Neural cell (in vitro differentiated cells): ENCODE measurements around the gene BTBD7. TPM values are rescaled to one million over a fixed set of nuclear protein-coding genes. Genes with fewer than 3 reads are reported as not detected.

ENCODE experiments used
- H2AFZ ChIP-seq: fragments of 200-600, 300-800 bp; sonication (generic), shearing (Covaris generic); 2 replicates; pipeline ENCODE4 v1.6.0; 2014; ENCODE audit warnings: low read depth, mild to moderate bottlenecking, antibody characterized with exemption, low read length, moderate library complexity
- H3F3A ChIP-seq: fragments of 200-600 bp; shearing (Covaris generic); 2 replicates; pipeline ENCODE4 v1.6.1; 2016; ENCODE audit warnings: mild to moderate bottlenecking, moderate library complexity, mixed read lengths, antibody characterized with exemption, low read length; ENCODE audit not compliant: insufficient read depth, poor library complexity, severe bottlenecking
- H3K27ac ChIP-seq: fragments of 200-600, 300-800 bp; sonication (generic), shearing (Covaris generic); 2 replicates; pipeline ENCODE4 v1.5.1; 2014; ENCODE audit warnings: mild to moderate bottlenecking, low read length, moderate library complexity
- H3K27me3 ChIP-seq: fragments of 300-800, 200-600 bp; sonication (generic), shearing (Covaris generic); 2 replicates; pipeline ENCODE4 v1.6.0; 2014; ENCODE audit warnings: mild to moderate bottlenecking, low read depth, low read length, moderate library complexity; ENCODE audit not compliant: insufficient read depth
- H3K36me3 ChIP-seq: fragments of 300-800, 200-600 bp; sonication (generic), shearing (Covaris generic); 2 replicates; pipeline ENCODE4 v1.5.1; 2014; ENCODE audit warnings: mild to moderate bottlenecking, antibody characterized with exemption, low read length, moderate library complexity; ENCODE audit not compliant: insufficient read depth
- H3K4me2 ChIP-seq: fragments of 300-800, 200-600 bp; sonication (generic), shearing (Covaris generic); 2 replicates; pipeline ENCODE4 v1.6.0; 2014; ENCODE audit warnings: mild to moderate bottlenecking, low read length
- H3K4me3 ChIP-seq: fragments of 300-800, 200-600 bp; sonication (generic), shearing (Covaris generic); 2 replicates; pipeline ENCODE4 v1.5.1; 2014; ENCODE audit warnings: mild to moderate bottlenecking, low read length, moderate library complexity
- H3K79me2 ChIP-seq: fragments of 200-600 bp; shearing (Covaris generic); replicated peaks from 2 replicates; pipeline ENCODE4 v1.6.0; 2014; ENCODE audit warnings: mild to moderate bottlenecking, low read length, moderate library complexity; ENCODE audit not compliant: insufficient read depth
- H3K9ac ChIP-seq: fragments of 300-800, 200-600 bp; sonication (generic), shearing (Covaris generic); 2 replicates; pipeline ENCODE4 v1.6.1; 2016; ENCODE audit warnings: mild to moderate bottlenecking, low read length, mixed read lengths
- H3K9me2 ChIP-seq: fragments of 200-600 bp; shearing (Covaris generic); 2 replicates; pipeline ENCODE4 v1.6.1; 2016; ENCODE audit warnings: mild to moderate bottlenecking, low read length, mixed read lengths; ENCODE audit not compliant: insufficient read depth
- H3K9me3 ChIP-seq: fragments of 200-600, 300-800 bp; sonication (generic), shearing (Covaris generic); 2 replicates; pipeline ENCODE4 v1.6.1; 2016; ENCODE audit warnings: mild to moderate bottlenecking, mixed run types, low read length, moderate library complexity, mixed read lengths
- H4K20me1 ChIP-seq: fragments of 200-600 bp; shearing (Covaris generic); 2 replicates; pipeline ENCODE4 v1.6.1; 2016; ENCODE audit warnings: mild to moderate bottlenecking, mixed run types; ENCODE audit not compliant: insufficient read depth
- EP300 ChIP-seq: fragments of 450-650 bp; conservative IDR thresholded peaks from 2 replicates; pipeline ENCODE4 v1.6.1; 2014; ENCODE audit warnings: antibody characterized with exemption, mild to moderate bottlenecking, moderate library complexity; ENCODE audit not compliant: poor library complexity, severe bottlenecking
- EZH2 ChIP-seq: fragments of 200-600, 300-800 bp; shearing (Covaris generic), sonication (generic); IDR thresholded peaks from 2 replicates; pipeline ENCODE4 v1.6.1; 2014; ENCODE audit warnings: antibody characterized with exemption, low read length, borderline replicate concordance, mild to moderate bottlenecking; ENCODE audit not compliant: insufficient read depth, poor library complexity, severe bottlenecking
- MXI1 ChIP-seq: fragments of 450-650 bp; conservative IDR thresholded peaks from 2 replicates; pipeline ENCODE4 v1.6.1; 2014; ENCODE audit warnings: antibody characterized with exemption, mild to moderate bottlenecking; ENCODE audit not compliant: poor library complexity, severe bottlenecking
- POLR2AphosphoS5 ChIP-seq: IDR thresholded peaks from 2 replicates; pipeline ENCODE4 v1.6.1; 2012
- RAD21 ChIP-seq: fragments of 450-650 bp; conservative IDR thresholded peaks from 2 replicates; pipeline ENCODE4 v1.6.1; 2014; ENCODE audit warnings: antibody characterized with exemption, mild to moderate bottlenecking, moderate library complexity
- SMC3 ChIP-seq: fragments of 450-650 bp; conservative IDR thresholded peaks from 2 replicates; pipeline ENCODE4 v1.6.1; 2014; ENCODE audit warnings: antibody characterized with exemption, mild to moderate bottlenecking, moderate library complexity; ENCODE audit not compliant: poor library complexity
- TAF1 ChIP-seq: IDR thresholded peaks from 2 replicates; pipeline ENCODE4 v1.6.1; 2012; ENCODE audit warnings: low read depth
- polyA plus RNA-seq: library from polyadenylated mRNA; depleted of rRNA; stranded (reverse); fragments of >200 nt; gene quantifications from 2 replicates; pipeline ENCODE4 v1.2.3, GENCODE V29; 2014
- TF ChIP-seq, protein P1 (sequence below): fragments of 450-650 bp; IDR thresholded peaks from 2 replicates; pipeline ENCODE4 v1.5.1; 2014; ENCODE audit warnings: antibody characterized with exemption, mild to moderate bottlenecking, moderate library complexity; ENCODE audit not compliant: poor library complexity, severe bottlenecking
- TF ChIP-seq, protein P2 (sequence below): IDR thresholded peaks from 2 replicates; pipeline ENCODE4 v1.6.1; 2012; ENCODE audit warnings: borderline replicate concordance

The BTBD7 gene
- polyA plus RNA-seq, 1 donor from 2014 or later: 11.5 TPM

GRCh38 chr14:93316716-93317115 is 16.1 kb downstream of the BTBD7 start:
- Histone ChIP-seq H3K4me3 (no peak overlapping the region), H3K27ac (no peak overlapping the region), H3K9ac (no peak overlapping the region), H2AFZ (no peak overlapping the region), H4K20me1 (no peaks in the 10 kb centered on the region), H3K9me2 (no peaks in the 10 kb centered on the region), H3K9me3 (no peaks in the 10 kb centered on the region), H3K36me3 (no peaks in the 10 kb centered on the region), H3K79me2 (peaks cover 17% of the 10 kb centered on the region), H3K27me3 (no peaks in the 10 kb centered on the region), H3K4me2 (no peak overlapping the region), H3F3A (no peaks in the 10 kb centered on the region)
- no peak for TF ChIP-seq SMC3
- no peak for TF ChIP-seq EZH2
- no peak for TF ChIP-seq MXI1
- TF ChIP-seq POLR2AphosphoS5: no peak
- no peak for TF ChIP-seq EP300
- no peak for TF ChIP-seq RAD21
- TF ChIP-seq, protein P1, sequence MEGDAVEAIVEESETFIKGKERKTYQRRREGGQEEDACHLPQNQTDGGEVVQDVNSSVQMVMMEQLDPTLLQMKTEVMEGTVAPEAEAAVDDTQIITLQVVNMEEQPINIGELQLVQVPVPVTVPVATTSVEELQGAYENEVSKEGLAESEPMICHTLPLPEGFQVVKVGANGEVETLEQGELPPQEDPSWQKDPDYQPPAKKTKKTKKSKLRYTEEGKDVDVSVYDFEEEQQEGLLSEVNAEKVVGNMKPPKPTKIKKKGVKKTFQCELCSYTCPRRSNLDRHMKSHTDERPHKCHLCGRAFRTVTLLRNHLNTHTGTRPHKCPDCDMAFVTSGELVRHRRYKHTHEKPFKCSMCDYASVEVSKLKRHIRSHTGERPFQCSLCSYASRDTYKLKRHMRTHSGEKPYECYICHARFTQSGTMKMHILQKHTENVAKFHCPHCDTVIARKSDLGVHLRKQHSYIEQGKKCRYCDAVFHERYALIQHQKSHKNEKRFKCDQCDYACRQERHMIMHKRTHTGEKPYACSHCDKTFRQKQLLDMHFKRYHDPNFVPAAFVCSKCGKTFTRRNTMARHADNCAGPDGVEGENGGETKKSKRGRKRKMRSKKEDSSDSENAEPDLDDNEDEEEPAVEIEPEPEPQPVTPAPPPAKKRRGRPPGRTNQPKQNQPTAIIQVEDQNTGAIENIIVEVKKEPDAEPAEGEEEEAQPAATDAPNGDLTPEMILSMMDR: no peak
- no peak for TF ChIP-seq TAF1
- TF ChIP-seq, protein P2, sequence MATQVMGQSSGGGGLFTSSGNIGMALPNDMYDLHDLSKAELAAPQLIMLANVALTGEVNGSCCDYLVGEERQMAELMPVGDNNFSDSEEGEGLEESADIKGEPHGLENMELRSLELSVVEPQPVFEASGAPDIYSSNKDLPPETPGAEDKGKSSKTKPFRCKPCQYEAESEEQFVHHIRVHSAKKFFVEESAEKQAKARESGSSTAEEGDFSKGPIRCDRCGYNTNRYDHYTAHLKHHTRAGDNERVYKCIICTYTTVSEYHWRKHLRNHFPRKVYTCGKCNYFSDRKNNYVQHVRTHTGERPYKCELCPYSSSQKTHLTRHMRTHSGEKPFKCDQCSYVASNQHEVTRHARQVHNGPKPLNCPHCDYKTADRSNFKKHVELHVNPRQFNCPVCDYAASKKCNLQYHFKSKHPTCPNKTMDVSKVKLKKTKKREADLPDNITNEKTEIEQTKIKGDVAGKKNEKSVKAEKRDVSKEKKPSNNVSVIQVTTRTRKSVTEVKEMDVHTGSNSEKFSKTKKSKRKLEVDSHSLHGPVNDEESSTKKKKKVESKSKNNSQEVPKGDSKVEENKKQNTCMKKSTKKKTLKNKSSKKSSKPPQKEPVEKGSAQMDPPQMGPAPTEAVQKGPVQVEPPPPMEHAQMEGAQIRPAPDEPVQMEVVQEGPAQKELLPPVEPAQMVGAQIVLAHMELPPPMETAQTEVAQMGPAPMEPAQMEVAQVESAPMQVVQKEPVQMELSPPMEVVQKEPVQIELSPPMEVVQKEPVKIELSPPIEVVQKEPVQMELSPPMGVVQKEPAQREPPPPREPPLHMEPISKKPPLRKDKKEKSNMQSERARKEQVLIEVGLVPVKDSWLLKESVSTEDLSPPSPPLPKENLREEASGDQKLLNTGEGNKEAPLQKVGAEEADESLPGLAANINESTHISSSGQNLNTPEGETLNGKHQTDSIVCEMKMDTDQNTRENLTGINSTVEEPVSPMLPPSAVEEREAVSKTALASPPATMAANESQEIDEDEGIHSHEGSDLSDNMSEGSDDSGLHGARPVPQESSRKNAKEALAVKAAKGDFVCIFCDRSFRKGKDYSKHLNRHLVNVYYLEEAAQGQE: no peak

- H3K79me2 ChIP-seq: peaks cover 19% of the 10 kb centered on the region
- H3K9me3 ChIP-seq: no peaks in the 10 kb centered on the region
- H2AFZ ChIP-seq: no peak overlapping the region
- H3F3A ChIP-seq: no peaks in the 10 kb centered on the region
- no peak overlapping the region for H3K4me2 ChIP-seq
- no peaks in the 10 kb centered on the region for H3K36me3 ChIP-seq
- no peak overlapping the region for H3K4me3 ChIP-seq
- no peak overlapping the region for H3K9ac ChIP-seq
- no peaks in the 10 kb centered on the region for H4K20me1 ChIP-seq
- H3K9me2 ChIP-seq: no peaks in the 10 kb centered on the region
- no peak for TF ChIP-seq EP300
- TF ChIP-seq RAD21: no peak
- TF ChIP-seq, protein P1: no peak
- no peak for TF ChIP-seq TAF1
- no peak for TF ChIP-seq MXI1
- TF ChIP-seq SMC3: no peak
- no peak for TF ChIP-seq EZH2
- TF ChIP-seq, protein P2: no peak
- TF ChIP-seq POLR2AphosphoS5: no peak
- H3K27me3 ChIP-seq: no peaks in the 10 kb centered on the region
- no peak overlapping the region for H3K27ac ChIP-seq
Observed at GRCh38 chr14:93315575-93315974, 17.3 kb downstream of the BTBD7 start.
